SK-N-SH (cell line): ENCODE data around the gene B4GALNT4.
"Not testable (repeated sequence)": the region's sequence is repeated elsewhere in the genome, so short reads cannot be mapped to it uniquely, and the experiment has no call there.

ENCODE experiments used
- CTCF ChIP-seq: fragments of 200-600 bp; sonication (generic); IDR thresholded peaks from 2 replicates; pipeline ENCODE4 v1.6.1; 2017; ENCODE audit warnings: antibody characterized with exemption, mild to moderate bottlenecking, moderate library complexity
- PBX3 ChIP-seq: IDR thresholded peaks from 2 replicates; pipeline ENCODE4; 2012
- SMC3 ChIP-seq: IDR thresholded peaks from 2 replicates; pipeline ENCODE4 v1.6.1; 2012; ENCODE audit warnings: low read depth, low read length, improper control_type of control experiment
- USF1 ChIP-seq: IDR thresholded peaks from 2 replicates; pipeline ENCODE4 v1.4.0; 2012; ENCODE audit warnings: low read depth, borderline replicate concordance
- USF2 ChIP-seq: fragments of 150-350 bp; IDR thresholded peaks from 2 replicates; pipeline ENCODE4 v1.6.1; 2017; ENCODE audit warnings: antibody characterized with exemption, low read length, low read depth, borderline replicate concordance

- not testable (repeated sequence) for TF ChIP-seq CTCF, USF1, USF2, SMC3, PBX3
Measured at GRCh38 chr11:363443-363805, 5.9 kb upstream of the B4GALNT4 start.
